Measurements from ENCODE around the gene EHMT1.

- TF ChIP-seq POLR2A (IDR thresholded peaks at IDR 0.05; ENCODE audit: low read depth, low read length) (no peak), POLR2AphosphoS5 (IDR thresholded peaks at IDR 0.05; ENCODE audit: low read depth, low read length) (no peak), TAF1 (IDR thresholded peaks at IDR 0.05; ENCODE audit: borderline replicate concordance, low read depth, low read length) (no peak)
These were observed 195.0 kb downstream of the EHMT1 start for GRCh38 chr9:137813651-137814415.
